Measurements from ENCODE around the gene LIME1.

LIME1 gene

GRCh38 chr20:63742381-63743024 lies 6.0 kb downstream of the LIME1 start:
- TF ChIP-seq CTCF (conservative IDR thresholded peaks at IDR 0.05; ENCODE audit: low read depth, low read length), result no peak
- DNase-seq (ENCODE audit: low read depth), result no peak
- no peak overlapping the region for H3K4me3 ChIP-seq (ENCODE audit: low read length)

GRCh38 chr20:63743210-63743970 lies 6.9 kb downstream of the LIME1 start:
- no peak for DNase-seq (ENCODE audit: low read depth)
- no peak for TF ChIP-seq CTCF (conservative IDR thresholded peaks at IDR 0.05; ENCODE audit: low read depth, low read length)
- no peak overlapping the region for H3K4me3 ChIP-seq (ENCODE audit: low read length)

GRCh38 chr20:63744158-63744557 lies 7.7 kb downstream of the LIME1 start:
- H3K4me3 ChIP-seq (ENCODE audit: low read length), result no peak overlapping the region
- no peak for TF ChIP-seq CTCF (conservative IDR thresholded peaks at IDR 0.05; ENCODE audit: low read depth, low read length)
- DNase-seq (ENCODE audit: low read depth), result no peak

GRCh38 chr20:63744574-63745423 lies 8.3 kb downstream of the LIME1 start:
- TF ChIP-seq CTCF (conservative IDR thresholded peaks at IDR 0.05; ENCODE audit: low read depth, low read length), result no peak
- no peak overlapping the region for H3K4me3 ChIP-seq (ENCODE audit: low read length)
- no peak for DNase-seq (ENCODE audit: low read depth)

- no peak overlapping the region for H3K4me3 ChIP-seq (ENCODE audit: low read length)
- TF ChIP-seq CTCF (conservative IDR thresholded peaks at IDR 0.05; ENCODE audit: low read depth, low read length), result no peak
- DNase-seq (ENCODE audit: low read depth), result no peak
These were observed 9.0 kb downstream of the LIME1 start for GRCh38 chr20:63745424-63745805.

GRCh38 chr20:63745961-63746731 lies 9.7 kb downstream of the LIME1 start:
- DNase-seq (ENCODE audit: low read depth), result no peak
- TF ChIP-seq CTCF (conservative IDR thresholded peaks at IDR 0.05; ENCODE audit: low read depth, low read length), result no peak
- no peak overlapping the region for H3K4me3 ChIP-seq (ENCODE audit: low read length)
